Pancreas (tissue), 10 donors: Measurements from ENCODE around the gene DQX1. TPM values are rescaled to one million over a fixed set of nuclear protein-coding genes. Genes with fewer than 3 reads are reported as not detected.

ENCODE experiments used
- ATAC-seq, 4 donors: fragments of 200-7000 bp; cut with Tn5 transposase; one replicate each; pipeline versions ENCODE4 v1.8.0 to v1.9.1; 2020; ENCODE audit warnings: mild to moderate bottlenecking in 4 of 4, moderate library complexity in 4 of 4
- DNase-seq, 6 donors: peaks; one replicate each; pipeline ENCODE4 v3.0.0-alpha.2; 2020
- FAIRE-seq: peaks from 2 replicates; lab custom pipeline; 2012; peaks lifted over from hg19 to GRCh38; lab: Jason Lieb, UNC
- H3K27ac ChIP-seq, 4 donors: fragments of 200-600 bp; sonication (generic); 1 replicate in 3 of 4; 2 replicates in 1 of 4; pipeline versions ENCODE4 v1.5.0 to v1.8.0; 2020
- H3K27me3 ChIP-seq, 4 donors: fragments of 200-600 bp; one replicate each; pipeline ENCODE4 v1.8.0; 2021
- H3K36me3 ChIP-seq, 3 donors: fragments of 200-600 bp; sonication (generic) in 1 of 3; one replicate each; pipeline versions ENCODE4 v1.5.0 to v1.8.0; 2020 to 2021
- H3K4me1 ChIP-seq, 3 donors: fragments of 200-600 bp; one replicate each; pipeline ENCODE4 v1.8.0; 2021
- H3K4me3 ChIP-seq, 4 donors: fragments of 200-600 bp; sonication (generic) in 2 of 4; one replicate each; pipeline versions ENCODE4 v1.5.0 to v1.8.0; 2020 to 2021
- H3K9me3 ChIP-seq, 4 donors: fragments of 200-600 bp; one replicate each; pipeline ENCODE4 v1.8.0; 2021
- WGBS, 2 donors: extraction: QIAGEN DNeasy Blood & Tissue Kit; methylation state at CpG; one replicate each; pipeline ENCODE4 v1.1.7; 2013; 5-methylcytosine and 5-hydroxymethylcytosine counted together
- intact Hi-C, 3 donors: fragments of 100-400 bp; cut with DNase I; formaldehyde crosslinking; loops; one replicate each; pipeline versions ENCODE4 v1.11.1 to v1.14.2; 2022
- polyA plus RNA-seq, 2 donors: library from polyadenylated mRNA; stranded (reverse); fragments of 200-250 nt; gene quantifications; one replicate each; pipeline ENCODE4 v1.2.3, GENCODE V29; 2013
- total RNA-seq, 6 donors: library from RNA; stranded (reverse); fragmentation: NEBNext Ultra II Directional in 4 of 6; extraction: Animal tissue kit (Norgen Biotek cat#: 25700) in 4 of 6; gene quantifications; one replicate each; pipeline versions ENCODE4 v1.2.1 to v1.2.4, GENCODE V29; 2021 to 2023
- TF ChIP-seq, protein P1 (sequence below), 4 donors: fragments of 200-600 bp; sonication (generic) in 3 of 4; IDR thresholded peaks; one replicate each; pipeline versions ENCODE4 v1.5.0 to v1.8.0; 2021; ENCODE audit warnings: antibody characterized with exemption in 4 of 4
- donor health status: healthy with polysubstance abuse.
- donor health status: DM: no; HTN: no; CAD: no; lungs with moderate emphysema.
- donor health status: DM: no; HTN: no; CAD: no.
- donor health status: control.
- donor health status: control.
- donor health status: Bipolar disorder and iron deficiency.
- donor health status: DM: yes; HTN: yes; CAD: no.
- donor health status: DM: no; HTN: no; CAD: no.
- donor health status: DM: no; HTN: no; CAD: no.
- donor health status: DM: yes; HTN: yes; CAD: no.

The DQX1 gene
- total and polyA plus RNA-seq, 8 donors = 0.07 to 0.16 (median 0.15) TPM; not detected in 5

DNA sequence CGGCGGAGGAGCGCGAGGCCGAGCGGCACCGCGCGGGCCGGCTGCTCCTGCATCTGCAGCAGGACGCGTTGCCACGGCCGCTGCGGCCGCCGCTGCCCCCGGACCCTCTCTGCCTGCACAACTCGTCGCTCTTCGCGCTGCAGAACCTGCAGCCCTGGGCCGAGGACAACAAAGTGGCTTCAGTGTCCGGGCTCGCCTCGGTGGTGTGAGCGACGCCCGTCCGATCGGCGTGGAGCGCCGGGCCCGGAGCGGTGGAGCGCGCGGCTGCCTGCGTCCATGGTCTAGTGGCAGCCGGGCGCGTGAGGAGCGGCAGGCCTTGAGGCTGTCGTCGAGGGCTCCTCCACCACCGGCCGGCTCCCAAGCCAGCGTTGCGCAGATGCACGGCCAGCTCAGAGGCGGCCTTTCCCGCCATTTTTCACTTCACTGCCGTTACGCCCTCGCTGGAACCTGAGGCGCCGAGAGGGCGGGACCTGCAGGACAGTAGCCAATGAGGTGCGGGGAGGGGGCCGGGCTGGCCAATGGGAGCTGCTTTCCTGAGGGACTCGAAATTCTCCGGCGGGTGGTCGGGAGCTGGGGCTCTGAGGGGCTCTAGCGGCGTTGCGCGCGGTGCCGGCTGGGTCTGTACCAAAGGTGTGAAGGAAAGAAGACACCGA is 9.9 kb downstream of the DQX1 start:
- intact Hi-C loops = no loop called here
- no peaks in the 10 kb centered on the region for H3K36me3 ChIP-seq
- H3K4me1 ChIP-seq = peaks cover 0 to 9% (median 0%) of the 10 kb centered on the region in 3 donors
- peak overlapping the region; percentile 2 to 45 (median 19) for H3K4me3 ChIP-seq
- H3K27me3 ChIP-seq = peaks cover 0 to 86% (median 14%) of the 10 kb centered on the region in 4 donors
- ATAC-seq (peak; percentile 84 to 97 (median 92)), FAIRE-seq (no peak), DNase-seq (peak; percentile 62 to 88 (median 72))
- no peaks in the 10 kb centered on the region for H3K9me3 ChIP-seq
- 3 to 5% methylated on average over 65 to 72 of the region's 72 CpGs for WGBS, 2 donors
- TF ChIP-seq, protein P1, sequence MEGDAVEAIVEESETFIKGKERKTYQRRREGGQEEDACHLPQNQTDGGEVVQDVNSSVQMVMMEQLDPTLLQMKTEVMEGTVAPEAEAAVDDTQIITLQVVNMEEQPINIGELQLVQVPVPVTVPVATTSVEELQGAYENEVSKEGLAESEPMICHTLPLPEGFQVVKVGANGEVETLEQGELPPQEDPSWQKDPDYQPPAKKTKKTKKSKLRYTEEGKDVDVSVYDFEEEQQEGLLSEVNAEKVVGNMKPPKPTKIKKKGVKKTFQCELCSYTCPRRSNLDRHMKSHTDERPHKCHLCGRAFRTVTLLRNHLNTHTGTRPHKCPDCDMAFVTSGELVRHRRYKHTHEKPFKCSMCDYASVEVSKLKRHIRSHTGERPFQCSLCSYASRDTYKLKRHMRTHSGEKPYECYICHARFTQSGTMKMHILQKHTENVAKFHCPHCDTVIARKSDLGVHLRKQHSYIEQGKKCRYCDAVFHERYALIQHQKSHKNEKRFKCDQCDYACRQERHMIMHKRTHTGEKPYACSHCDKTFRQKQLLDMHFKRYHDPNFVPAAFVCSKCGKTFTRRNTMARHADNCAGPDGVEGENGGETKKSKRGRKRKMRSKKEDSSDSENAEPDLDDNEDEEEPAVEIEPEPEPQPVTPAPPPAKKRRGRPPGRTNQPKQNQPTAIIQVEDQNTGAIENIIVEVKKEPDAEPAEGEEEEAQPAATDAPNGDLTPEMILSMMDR (IDR thresholded peaks at IDR 0.05) = no peak
- no peak overlapping the region for H3K27ac ChIP-seq

DNA sequence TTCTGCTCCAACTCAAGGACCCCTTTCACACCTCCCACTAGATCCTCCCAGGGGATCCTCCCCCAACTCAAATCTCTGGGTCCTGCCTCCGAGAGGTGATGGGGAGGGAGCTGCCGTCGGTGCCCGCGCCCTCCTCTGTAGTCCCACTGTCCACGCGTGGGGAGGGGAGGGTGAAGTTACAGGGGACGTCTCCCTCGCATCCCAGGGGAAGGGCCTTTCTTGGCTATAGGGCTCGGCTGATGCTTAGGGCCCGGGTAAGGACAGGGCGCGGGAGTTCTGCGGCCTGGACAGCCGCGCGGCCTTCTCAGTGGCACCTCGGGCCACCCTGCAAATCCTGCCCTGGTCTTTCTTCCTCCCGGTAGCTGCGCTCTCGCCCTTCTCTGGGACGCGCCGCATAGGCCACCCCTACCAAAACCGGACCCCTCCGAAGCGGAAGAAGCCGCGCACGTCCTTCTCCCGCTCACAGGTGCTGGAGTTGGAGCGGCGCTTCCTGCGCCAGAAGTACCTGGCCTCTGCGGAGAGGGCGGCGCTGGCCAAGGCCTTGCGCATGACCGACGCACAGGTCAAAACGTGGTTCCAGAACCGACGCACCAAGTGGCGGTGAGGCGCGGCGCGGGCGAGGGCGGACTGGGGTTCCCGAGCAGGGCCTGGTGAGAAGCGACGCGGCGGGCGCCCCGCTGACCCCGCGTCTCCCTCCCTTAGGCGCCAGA is 10.6 kb downstream of the DQX1 start:
- no peak overlapping the region for H3K27ac ChIP-seq
- H3K4me3 ChIP-seq = peak overlapping the region; percentile 2 to 45 (median 19)
- DNase-seq (peak in 3 of 6 donors; percentile 28 to 71 (median 65)), FAIRE-seq (no peak), ATAC-seq (peak; percentile 5 to 51 (median 30))
- H3K4me1 ChIP-seq = peaks cover 0 to 9% (median 0%) of the 10 kb centered on the region in 3 donors
- no peaks in the 10 kb centered on the region for H3K9me3 ChIP-seq
- TF ChIP-seq, protein P1 (IDR thresholded peaks at IDR 0.05) = no peak
- intact Hi-C loops = no loop called here
- peaks cover 0 to 80% (median 14%) of the 10 kb centered on the region in 4 donors for H3K27me3 ChIP-seq
- 10% methylated on average over 49 to 60 of the region's 60 CpGs for WGBS, 2 donors
- no peaks in the 10 kb centered on the region for H3K36me3 ChIP-seq

- peaks cover 0 to 9% (median 0%) of the 10 kb centered on the region in 3 donors for H3K4me1 ChIP-seq
- FAIRE-seq (no peak), ATAC-seq (peak in 1 of 4 donors; percentile 6), DNase-seq (peak in 3 of 6 donors; percentile 32 to 84 (median 61))
- intact Hi-C loops = no loop called here
- no peaks in the 10 kb centered on the region for H3K36me3 ChIP-seq
- no peak within 1 kb of the TSS for H3K4me3 ChIP-seq
- 6 to 8% methylated on average over 72 to 82 of the region's 82 CpGs for WGBS, 2 donors
- TF ChIP-seq, protein P1 (IDR thresholded peaks at IDR 0.05) = no peak
- peaks cover 0 to 72% (median 11%) of the 10 kb centered on the region in 4 donors for H3K27me3 ChIP-seq
- no peaks in the 10 kb centered on the region for H3K9me3 ChIP-seq
- H3K27ac ChIP-seq = no peak within 1 kb of the TSS
Measured at GRCh38 chr2:74514368-74515270, 11.4 kb downstream of the DQX1 start, which contains the start of gene TLX2. TLX2 (plus strand) TSS chr2:74514450; CDS start chr2:74514807, 357 bp downstream.

DNA sequence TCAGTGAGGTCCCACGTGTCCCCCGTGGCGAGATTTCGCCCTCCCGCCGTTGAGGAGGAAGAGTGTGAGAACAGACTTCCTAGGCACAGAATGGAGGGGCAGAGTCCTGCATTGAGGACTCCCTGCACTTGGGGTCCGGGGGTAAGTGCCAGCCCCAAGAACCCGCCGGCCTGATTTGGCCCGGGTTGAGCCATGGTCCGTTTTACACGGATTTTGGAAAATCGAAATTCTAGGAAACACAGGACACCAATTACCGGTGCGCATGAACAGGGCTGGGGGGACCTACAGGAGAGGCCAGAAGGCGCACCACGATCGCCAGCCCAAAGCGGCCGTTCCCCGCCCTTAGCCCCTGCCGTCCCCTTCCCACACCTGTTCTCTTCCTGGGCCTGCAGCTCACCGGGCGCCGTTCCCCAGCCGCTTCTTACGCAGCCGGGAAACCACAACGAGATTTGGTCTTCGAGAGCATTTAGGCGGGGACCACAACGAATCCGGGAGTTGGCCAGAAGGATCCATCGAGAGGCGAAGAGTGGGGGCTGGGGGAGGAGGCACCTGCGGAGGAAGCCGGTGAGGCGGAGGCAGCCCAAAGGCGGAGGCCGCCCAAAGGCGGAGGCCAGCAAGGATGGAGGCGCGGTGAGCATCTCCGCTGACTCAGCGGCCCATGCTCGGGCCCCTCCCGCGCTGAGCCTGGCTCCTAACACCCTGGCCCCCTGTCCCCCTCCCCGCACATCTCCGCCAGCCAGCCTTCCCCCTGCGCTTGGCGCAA is 12.2 kb downstream of the DQX1 start:
- Histone ChIP-seq H3K4me3 (no peak overlapping the region), H3K27ac (no peak overlapping the region), H3K9me3 (no peaks in the 10 kb centered on the region), H3K36me3 (no peaks in the 10 kb centered on the region), H3K27me3 (peaks cover 0 to 63% (median 11%) of the 10 kb centered on the region in 4 donors), H3K4me1 (peaks cover 0 to 9% (median 0%) of the 10 kb centered on the region in 3 donors)
- 9 to 11% methylated on average over 44 to 52 of the region's 52 CpGs for WGBS, 2 donors
- intact Hi-C loops = no loop called here
- DNase-seq (peak in 1 of 6 donors; percentile 52), ATAC-seq (no peak), FAIRE-seq (no peak)
- TF ChIP-seq, protein P1 (IDR thresholded peaks at IDR 0.05) = no peak
